Heart left ventricle (tissue), 13 donors: ENCODE results near the gene SLC2A4.

ENCODE experiments used
- POLR2A ChIP-seq, 2 donors: fragments of 450-650 bp; IDR thresholded peaks; one replicate each; pipeline ENCODE4 v1.6.1; 2017; ENCODE audit warnings: antibody characterized with exemption in 2 of 2, mild to moderate bottlenecking in 2 of 2, moderate library complexity in 2 of 2
- TF ChIP-seq, protein P1 (sequence below), 12 donors: fragments of 200-600 bp; sonication (generic) in 4 of 12; IDR thresholded peaks; one replicate each; pipeline versions ENCODE4 v1.5.0 to v1.8.0; 2018 to 2022; ENCODE audit warnings: antibody characterized with exemption in 12 of 12, mild to moderate bottlenecking in 5 of 12
- donor health status: ischemic (EF 13 %, LVEDD 7.1; RV severe dilation, severe dysfunction).
- donor health status: DM: no; HTN: yes; CAD: no.
- donor health status: DM: no; HTN: no; CAD: no.
- donor health status: ischemic (EF 25% LVEDD 6.9; RV normal size, moderate dysfunction).
- donor health status: ischemic (EF 25% LVEDD 5.7; RV mildly dilated, moderate dysfunction).
- donor health status: ischemic (EF 35%, LVEDD 5.7; RV mildly dilated, moderate dysfunction).
- donor health status: nonischemic (EF 11% LVEDD 7.7; RV severe dilation, severe dysfunction).
- donor health status: DM: yes; HTN: yes; CAD: no.
- donor health status: PGD.
- donor health status: ischemic (EF 29% LVEDD 5.4; RV normal size, mild dysfunction).
- donor health status: nonischemic (EF 23%, LVEDD 6.1; RV moderate dilation, normal function).

DNA sequence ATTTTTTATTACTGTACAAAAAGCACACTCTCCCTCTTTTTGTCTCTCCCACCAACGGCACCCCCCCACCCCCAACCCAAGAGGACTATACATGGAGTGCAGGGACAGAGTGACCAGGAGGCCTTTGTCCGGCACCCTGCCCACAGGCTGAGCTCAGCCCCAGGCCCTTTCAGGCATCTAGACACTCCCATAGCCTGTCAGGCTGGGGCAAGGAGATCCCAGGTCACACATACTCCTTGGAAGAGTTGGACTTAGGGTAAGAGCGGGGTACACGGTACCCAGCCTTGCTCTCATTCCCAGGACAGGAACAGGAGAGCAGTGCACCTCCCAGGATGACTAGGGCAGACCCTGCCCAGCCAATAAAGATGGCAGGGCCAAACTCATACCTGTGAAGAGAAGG, 21.4 kb upstream of the SLC2A4 start:
- no peak for TF ChIP-seq POLR2A (IDR thresholded peaks at IDR 0.05)
- TF ChIP-seq, protein P1, sequence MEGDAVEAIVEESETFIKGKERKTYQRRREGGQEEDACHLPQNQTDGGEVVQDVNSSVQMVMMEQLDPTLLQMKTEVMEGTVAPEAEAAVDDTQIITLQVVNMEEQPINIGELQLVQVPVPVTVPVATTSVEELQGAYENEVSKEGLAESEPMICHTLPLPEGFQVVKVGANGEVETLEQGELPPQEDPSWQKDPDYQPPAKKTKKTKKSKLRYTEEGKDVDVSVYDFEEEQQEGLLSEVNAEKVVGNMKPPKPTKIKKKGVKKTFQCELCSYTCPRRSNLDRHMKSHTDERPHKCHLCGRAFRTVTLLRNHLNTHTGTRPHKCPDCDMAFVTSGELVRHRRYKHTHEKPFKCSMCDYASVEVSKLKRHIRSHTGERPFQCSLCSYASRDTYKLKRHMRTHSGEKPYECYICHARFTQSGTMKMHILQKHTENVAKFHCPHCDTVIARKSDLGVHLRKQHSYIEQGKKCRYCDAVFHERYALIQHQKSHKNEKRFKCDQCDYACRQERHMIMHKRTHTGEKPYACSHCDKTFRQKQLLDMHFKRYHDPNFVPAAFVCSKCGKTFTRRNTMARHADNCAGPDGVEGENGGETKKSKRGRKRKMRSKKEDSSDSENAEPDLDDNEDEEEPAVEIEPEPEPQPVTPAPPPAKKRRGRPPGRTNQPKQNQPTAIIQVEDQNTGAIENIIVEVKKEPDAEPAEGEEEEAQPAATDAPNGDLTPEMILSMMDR (IDR thresholded peaks at IDR 0.05) = no peak
